BJ (cell line): ENCODE data around the gene RRM1. TPM values are rescaled to one million over a fixed set of nuclear protein-coding genes. Genes with fewer than 3 reads are reported as not detected.
A peak's percentile ranks its signal among the peaks of the same experiment; 100 is the strongest.

Source experiments
- CTCF ChIA-PET: fragments of 350-600 bp; formaldehyde crosslinking; extraction: SDS; loops from one replicate; lab custom pipeline; 2021; ENCODE audit warnings: antibody characterized with exemption, inconsistent platforms; lab: Yijun Ruan, JAX
- POLR2A ChIA-PET: fragments of 300-600 bp; sonication (Branson Sonifier 250); formaldehyde crosslinking; extraction: SDS; loops from one replicate; lab custom pipeline; 2021; ENCODE audit warnings: antibody characterized with exemption; lab: Charles Lee
- DNase-seq: peaks from one replicate; pipeline ENCODE4 v3.0.0-alpha.2; 2011; ENCODE audit warnings: low read depth
- H3K27me3 ChIP-seq: 2 replicates; pipeline ENCODE4 v1.6.0; 2011; ENCODE audit warnings: low read length; ENCODE audit not compliant: control insufficient read depth, insufficient read depth
- H3K36me3 ChIP-seq: 2 replicates; pipeline ENCODE4 v1.5.1; 2011; ENCODE audit warnings: low read length; ENCODE audit not compliant: control insufficient read depth, insufficient read depth
- H3K4me3 ChIP-seq: 2 replicates; pipeline ENCODE4 v1.5.1; 2011; ENCODE audit warnings: low read depth, mild to moderate bottlenecking, control low read depth, low read length
- polyA plus RNA-seq: library from polyadenylated mRNA; depleted of rRNA; stranded (reverse); fragments of >200 nt; gene quantifications from 2 replicates; pipeline ENCODE4 v1.2.3, GENCODE V29; 2011
- TF ChIP-seq, protein P1 (sequence below): IDR thresholded peaks from 2 replicates; pipeline ENCODE4 v1.5.1; 2011; ENCODE audit warnings: low read depth, mild to moderate bottlenecking, control low read depth, inconsistent platforms, low read length, moderate library complexity; ENCODE audit not compliant: insufficient read depth

RRM1 gene
- polyA plus RNA-seq, 1 experiment = 68.9 TPM

- Histone ChIP-seq H3K27me3 (no peaks in the 10 kb centered on the region), H3K36me3 (peaks cover 2% of the 10 kb centered on the region; the same call in 1 of the 2 replicates), H3K4me3 (peak overlapping the region; percentile 81)
- ChIA-PET CTCF (interaction anchor here (0.7 to 1.3 kb wide), 5 partner anchors 9 to 246 kb away, joined by 3 to 4 read pairs (median 4); no protein-coding TSS in a partner anchor), POLR2A (no interaction called here)
- DNase-seq = no peak
- TF ChIP-seq, protein P1, sequence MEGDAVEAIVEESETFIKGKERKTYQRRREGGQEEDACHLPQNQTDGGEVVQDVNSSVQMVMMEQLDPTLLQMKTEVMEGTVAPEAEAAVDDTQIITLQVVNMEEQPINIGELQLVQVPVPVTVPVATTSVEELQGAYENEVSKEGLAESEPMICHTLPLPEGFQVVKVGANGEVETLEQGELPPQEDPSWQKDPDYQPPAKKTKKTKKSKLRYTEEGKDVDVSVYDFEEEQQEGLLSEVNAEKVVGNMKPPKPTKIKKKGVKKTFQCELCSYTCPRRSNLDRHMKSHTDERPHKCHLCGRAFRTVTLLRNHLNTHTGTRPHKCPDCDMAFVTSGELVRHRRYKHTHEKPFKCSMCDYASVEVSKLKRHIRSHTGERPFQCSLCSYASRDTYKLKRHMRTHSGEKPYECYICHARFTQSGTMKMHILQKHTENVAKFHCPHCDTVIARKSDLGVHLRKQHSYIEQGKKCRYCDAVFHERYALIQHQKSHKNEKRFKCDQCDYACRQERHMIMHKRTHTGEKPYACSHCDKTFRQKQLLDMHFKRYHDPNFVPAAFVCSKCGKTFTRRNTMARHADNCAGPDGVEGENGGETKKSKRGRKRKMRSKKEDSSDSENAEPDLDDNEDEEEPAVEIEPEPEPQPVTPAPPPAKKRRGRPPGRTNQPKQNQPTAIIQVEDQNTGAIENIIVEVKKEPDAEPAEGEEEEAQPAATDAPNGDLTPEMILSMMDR = peak; percentile 14; the same call in 1 of the 2 replicates
Observed at GRCh38 chr11:4095509-4096230, 1.1 kb downstream of the RRM1 start.

DNA sequence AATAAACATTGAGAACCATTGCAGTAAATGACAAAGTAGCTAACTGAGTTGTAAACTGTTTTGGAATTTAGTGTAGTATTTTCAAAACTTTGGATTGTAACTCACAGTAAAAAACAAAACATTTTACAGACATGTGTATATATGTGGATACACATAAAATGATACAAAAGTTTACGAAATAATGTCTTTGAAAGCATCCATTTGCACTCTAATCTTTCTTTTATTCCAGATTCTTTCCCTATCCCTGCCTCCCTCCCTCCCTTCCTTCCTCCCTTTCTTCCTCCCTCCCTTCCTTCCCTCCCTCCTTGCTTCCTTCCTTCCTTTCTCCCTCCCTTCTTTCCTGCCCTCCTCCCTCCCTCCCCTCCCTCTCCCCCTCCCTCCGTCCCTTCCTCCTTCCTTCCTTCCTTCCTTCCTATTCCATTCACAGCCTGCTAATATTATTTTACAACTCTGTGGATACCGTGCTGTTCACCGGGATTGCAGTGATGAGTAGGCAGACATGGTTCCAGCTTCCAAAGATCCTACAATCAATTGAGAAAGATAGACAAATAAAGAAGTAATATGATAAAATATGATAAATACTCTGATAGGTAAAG, 3.5 kb downstream of the RRM1 start:
- no peak overlapping the region for H3K4me3 ChIP-seq
- CTCF ChIA-PET = interaction anchor here (1.1 kb wide), 1 partner anchor 31 kb away, joined by 4 read pairs; no protein-coding TSS in a partner anchor
- H3K36me3 ChIP-seq = no peaks in the 10 kb centered on the region
- TF ChIP-seq, protein P1 = no peak
- no peak for DNase-seq
- no peaks in the 10 kb centered on the region for H3K27me3 ChIP-seq
- POLR2A ChIA-PET = no interaction called here

GRCh38 chr11:4102711-4103110, 8.1 kb downstream of the RRM1 start:
- H3K4me3 ChIP-seq = no peak overlapping the region
- no peak for DNase-seq
- CTCF ChIA-PET = no interaction called here
- POLR2A ChIA-PET = no interaction called here
- 0 out of 2 replicates have a peak, but pooled peaks cover 1% of the 10 kb centered on the region for H3K36me3 ChIP-seq
- H3K27me3 ChIP-seq = no peaks in the 10 kb centered on the region
- TF ChIP-seq, protein P1 = no peak

GRCh38 chr11:4103269-4103668, 8.7 kb downstream of the RRM1 start:
- TF ChIP-seq, protein P1 = no peak
- no peak overlapping the region for H3K4me3 ChIP-seq
- DNase-seq = no peak
- H3K36me3 ChIP-seq = 0 out of 2 replicates have a peak, but pooled peaks cover 1% of the 10 kb centered on the region
- POLR2A ChIA-PET = no interaction called here
- H3K27me3 ChIP-seq = no peaks in the 10 kb centered on the region
- CTCF ChIA-PET = interaction anchor here (0.6 kb wide), 1 partner anchor 529 kb away, joined by 3 read pairs; no protein-coding TSS in a partner anchor

DNA sequence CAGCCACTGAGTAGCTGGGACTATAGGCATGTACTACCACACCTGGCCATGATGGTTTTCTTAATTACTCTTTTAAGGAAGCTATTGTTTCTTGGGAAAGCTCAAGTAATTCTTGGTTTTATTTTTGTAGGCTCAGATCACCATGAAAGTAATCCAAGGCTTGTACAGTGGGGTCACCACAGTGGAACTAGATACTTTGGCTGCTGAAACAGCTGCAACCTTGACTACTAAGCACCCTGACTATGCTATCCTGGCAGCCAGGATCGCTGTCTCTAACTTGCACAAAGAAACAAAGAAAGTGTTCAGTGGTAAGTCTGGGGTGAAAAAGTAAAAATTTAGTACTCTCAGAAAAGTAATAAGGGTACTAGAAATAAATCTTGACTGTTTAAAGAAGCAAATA, 11.3 kb downstream of the RRM1 start:
- TF ChIP-seq, protein P1 = no peak
- POLR2A ChIA-PET = no interaction called here
- no peaks in the 10 kb centered on the region for H3K27me3 ChIP-seq
- peaks cover 3% of the 10 kb centered on the region; the same call in 1 of the 2 replicates for H3K36me3 ChIP-seq
- no peak for DNase-seq
- CTCF ChIA-PET = no interaction called here
- H3K4me3 ChIP-seq = no peak overlapping the region
